Daoy (cell line): Measurements from ENCODE around the gene ABCC10. TPM values are rescaled to one million over a fixed set of nuclear protein-coding genes. Genes with fewer than 3 reads are reported as not detected.
"Not testable (repeated sequence)": the region's sequence is repeated elsewhere in the genome, so short reads cannot be mapped to it uniquely, and the experiment has no call there.

Experiments
- DNase-seq: peaks from one replicate; pipeline ENCODE4 v3.0.0-alpha.2; 2015; ENCODE audit warnings: low read depth
- total RNA-seq: library from RNA; depleted of rRNA; stranded (reverse); fragments of >200 nt; shearing (Covaris generic); gene quantifications from 2 replicates; pipeline ENCODE4 v1.2.3, GENCODE V29; 2014

ABCC10 gene
- total RNA-seq, 1 experiment from 2014 or later, result 7.9 TPM

GRCh38 chr6:43442935-43443334, 15.6 kb downstream of the ABCC10 start:
- DNase-seq, result no peak

- DNase-seq, result no peak
Measured at GRCh38 chr6:43444036-43444435, 16.7 kb downstream of the ABCC10 start.

- no peak for DNase-seq
Measured at GRCh38 chr6:43444582-43444981, 17.2 kb downstream of the ABCC10 start.

- DNase-seq, result no peak
Measured at GRCh38 chr6:43445576-43445975, 18.2 kb downstream of the ABCC10 start.

- DNase-seq, result no peak
Measured at GRCh38 chr6:43447604-43448003, 20.3 kb downstream of the ABCC10 start.

GRCh38 chr6:43448916-43449315, 21.6 kb downstream of the ABCC10 start:
- no peak for DNase-seq

GRCh38 chr6:43450699-43451131, 23.4 kb downstream of the ABCC10 start:
- DNase-seq, result no peak

GRCh38 chr6:43451348-43451747, 24.0 kb downstream of the ABCC10 start:
- DNase-seq, result no peak

GRCh38 chr6:43451939-43452338, 24.6 kb downstream of the ABCC10 start:
- no peak for DNase-seq

GRCh38 chr6:43452896-43453295, 25.6 kb downstream of the ABCC10 start:
- no peak for DNase-seq

GRCh38 chr6:43453831-43454230, 26.5 kb downstream of the ABCC10 start:
- DNase-seq, result no peak

- DNase-seq, result no peak
Measured at GRCh38 chr6:43454290-43454695, 27.0 kb downstream of the ABCC10 start.

GRCh38 chr6:43454696-43455530, 27.6 kb downstream of the ABCC10 start:
- peak; percentile 87 for DNase-seq

GRCh38 chr6:43455531-43456428, 28.4 kb downstream of the ABCC10 start, which contains the start of gene DLK2:
TSS of gene DLK2 (minus strand) at chr6:43455548. CDS start at chr6:43454825, 723 bp downstream.
- peak; percentile 46 for DNase-seq

- DNase-seq, result no peak
Measured at GRCh38 chr6:43457643-43458042, 30.3 kb downstream of the ABCC10 start.

GRCh38 chr6:43458154-43458553, 30.8 kb downstream of the ABCC10 start:
- DNase-seq, result not testable (repeated sequence)

- no peak for DNase-seq
Measured at GRCh38 chr6:43459535-43459934, 32.2 kb downstream of the ABCC10 start.

- DNase-seq, result no peak
Measured at GRCh38 chr6:43460032-43460431, 32.7 kb downstream of the ABCC10 start.

GRCh38 chr6:43461936-43462335, 34.6 kb downstream of the ABCC10 start:
- no peak for DNase-seq

- no peak for DNase-seq
Measured at GRCh38 chr6:43464337-43464736, 37.0 kb downstream of the ABCC10 start.

GRCh38 chr6:43465948-43466347, 38.6 kb downstream of the ABCC10 start:
- no peak for DNase-seq

- DNase-seq, result not testable (repeated sequence)
Measured at GRCh38 chr6:43467265-43467664, 39.9 kb downstream of the ABCC10 start.

GRCh38 chr6:43467752-43468151, 40.4 kb downstream of the ABCC10 start:
- no peak for DNase-seq
